HepG2 (cell line): ENCODE measurements around the gene TMEM266. TPM values are rescaled to one million over a fixed set of nuclear protein-coding genes. Genes with fewer than 3 reads are reported as not detected.

Experiments
- ATAC-seq: fragments of 200-7000 bp; cut with Tn5 transposase; 3 replicates; pipeline ENCODE4 v1.9.1; 2020; ENCODE audit warnings: mild to moderate bottlenecking, moderate library complexity
- BruUV-seq: library from RNA; stranded (reverse); fragments of 400-500 nt; replicated peaks from 2 replicates; lab custom pipeline; 2021; lab: Mats Ljungman, UMichigan
- CTCF ChIA-PET: fragments of 300-600 bp; formaldehyde crosslinking; extraction: SDS; loops from one replicate; lab custom pipeline; 2021; ENCODE audit warnings: low total read pairs, inconsistent platforms, low intra/inter-chr PET ratio; lab: Yijun Ruan, JAX
- POLR2A ChIA-PET: fragments of 350-600 bp; sonication (Branson Sonifier 250); formaldehyde crosslinking; loops from one replicate; lab custom pipeline; 2020; ENCODE audit warnings: antibody characterized with exemption, inconsistent platforms; lab: Yijun Ruan, JAX
- DNase-seq: peaks from one replicate; pipeline ENCODE4 v3.0.0-alpha.2; 2015; ENCODE audit warnings: low spot score
- FAIRE-seq: peaks from 3 replicates; lab custom pipeline; 2011; peaks lifted over from hg19 to GRCh38; lab: Jason Lieb, UNC
- H2AFZ ChIP-seq: one replicate; pipeline ENCODE4 v1.6.1; 2011; ENCODE audit warnings: low read length, inconsistent platforms
- H3K27ac ChIP-seq: fragments of 300-600 bp; 3 replicates; pipeline ENCODE4 v1.8.0; 2011; ENCODE audit warnings: mixed run types, mild to moderate bottlenecking, mixed read lengths, low read length, inconsistent platforms; ENCODE audit not compliant: insufficient read depth; ENCODE audit errors: extremely low read length
- H3K27me3 ChIP-seq, 2 experiments: fragments of 200-600 bp in 1 of 2; 2 replicates in 1 of 2; 3 replicates in 1 of 2; pipeline versions ENCODE4 v1.6.0 to v1.8.0; 2011; ENCODE audit warnings: low read length in 2 of 2, mild to moderate bottlenecking in 2 of 2, moderate library complexity in 2 of 2, inconsistent platforms in 1 of 2; ENCODE audit not compliant: insufficient read depth in 2 of 2, control insufficient read depth in 1 of 2
- H3K36me3 ChIP-seq, 2 experiments: fragments of 200-600 bp in 1 of 2; replicated peaks in 1 of 2; 2 replicates in 1 of 2; 3 replicates in 1 of 2; pipeline versions ENCODE4 v1.5.1 to v1.8.0; 2011; ENCODE audit warnings: low read length in 2 of 2, inconsistent platforms in 1 of 2; ENCODE audit not compliant: insufficient read depth in 2 of 2, control insufficient read depth in 1 of 2
- H3K4me1 ChIP-seq: 2 replicates; pipeline ENCODE4 v1.5.1; 2012; ENCODE audit warnings: low read length, inconsistent platforms; ENCODE audit not compliant: insufficient read depth
- H3K4me2 ChIP-seq: 2 replicates; pipeline ENCODE4 v1.6.0; 2011; ENCODE audit warnings: low read depth, low read length, inconsistent platforms
- H3K4me3 ChIP-seq, 3 experiments: fragments of 200-600 bp in 1 of 3; sonication (generic), shearing (Covaris generic) in 1 of 3; replicated peaks in 1 of 3; 2 replicates each; pipeline ENCODE4 v1.5.1; 2011 to 2016; ENCODE audit warnings: low read length in 3 of 3, inconsistent platforms in 2 of 3, low read depth in 2 of 3, mild to moderate bottlenecking in 2 of 3, control low read depth in 1 of 3, mixed read lengths in 1 of 3; ENCODE audit not compliant: insufficient read depth in 1 of 3
- H3K79me2 ChIP-seq: one replicate; pipeline ENCODE4 v1.6.1; 2011; ENCODE audit warnings: low read length, inconsistent platforms; ENCODE audit not compliant: insufficient read depth
- H3K9ac ChIP-seq: 2 replicates; pipeline ENCODE4 v1.6.0; 2011; ENCODE audit warnings: mild to moderate bottlenecking, low read depth, low read length, inconsistent platforms; ENCODE audit not compliant: insufficient read depth
- H3K9me3 ChIP-seq: 2 replicates; pipeline ENCODE4 v1.5.1; 2012; ENCODE audit warnings: mild to moderate bottlenecking, low read length
- H4K20me1 ChIP-seq: 2 replicates; pipeline ENCODE4 v1.6.0; 2011; ENCODE audit warnings: inconsistent platforms, mild to moderate bottlenecking, low read length, moderate library complexity; ENCODE audit not compliant: insufficient read depth
- FOXA1 ChIP-seq, 2 experiments: fragments of 450-650 bp in 1 of 2; sonication (generic) in 1 of 2; formaldehyde crosslinking in 1 of 2; IDR thresholded peaks; 2 replicates each; pipeline versions ENCODE4 v1.4.0 to v1.6.1; 2016 to 2020; ENCODE audit warnings: missing genetic modification reagents in 1 of 2
- HES4 ChIP-seq: sonication (generic); formaldehyde crosslinking; IDR thresholded peaks from 2 replicates; pipeline ENCODE4 v1.9.0; 2021; ENCODE audit warnings: mild to moderate bottlenecking, missing genetic modification reagents, borderline replicate concordance
- MEF2D ChIP-seq: sonication (generic); formaldehyde crosslinking; IDR thresholded peaks from 2 replicates; pipeline ENCODE4 v1.5.1; 2020; ENCODE audit warnings: mild to moderate bottlenecking, missing genetic modification reagents
- SIX1 ChIP-seq: sonication (generic); formaldehyde crosslinking; IDR thresholded peaks from 2 replicates; pipeline ENCODE4 v1.4.0; 2020; ENCODE audit warnings: missing genetic modification reagents, borderline replicate concordance
- SNAI1 ChIP-seq: sonication (generic); formaldehyde crosslinking; IDR thresholded peaks from 2 replicates; pipeline ENCODE4 v1.5.0; 2020; ENCODE audit warnings: mild to moderate bottlenecking, missing genetic modification reagents, borderline replicate concordance
- ZBTB8A ChIP-seq: sonication (generic); formaldehyde crosslinking; IDR thresholded peaks from 2 replicates; pipeline ENCODE4 v1.4.0; 2020; ENCODE audit warnings: mild to moderate bottlenecking, low read depth, missing genetic modification reagents, borderline replicate concordance
- WGBS: methylation state at CpG from one replicate; pipeline ENCODE4 v1.1.6; 2017; ENCODE audit warnings: low lambda C conversion rate; 5-methylcytosine and 5-hydroxymethylcytosine counted together
- in situ Hi-C: cut with HindIII; loops from 2 replicates; pipeline ENCODE4 v1.10.0; 2017; ENCODE audit warnings: low pct_unique_long_range_greater_than_20kb; ENCODE audit not compliant: extremely low pct_ligation_motif_present
- intact Hi-C: fragments of 100-400 bp; cut with micrococcal nuclease; formaldehyde crosslinking; loops from one replicate; pipeline ENCODE4 v1.10.0; 2022; ENCODE audit not compliant: unreplicated experiment
- polyA plus RNA-seq, 8 experiments: library from polyadenylated mRNA; depleted of rRNA in 3 of 8; stranded (reverse) in 7 of 8; unstranded in 1 of 8; fragments of >200 nt; fragmentation: Illumina TruSeq in 4 of 8; extraction: Trizol in 4 of 8; gene quantifications; 2 replicates each; pipeline versions ENCODE4 v1.2.1 to v1.2.3, GENCODE V29; 2011 to 2016; ENCODE audit warnings: low read depth in 4 of 8, missing spikeins in 1 of 8, mixed read lengths in 1 of 8; ENCODE audit not compliant: insufficient read depth in 1 of 8
- total RNA-seq, 5 experiments: library from RNA; depleted of rRNA; stranded (reverse); fragments of >200 nt; fragmentation: Illumina TruSeq; extraction: Trizol; gene quantifications; 2 replicates each; pipeline ENCODE4 v1.2.3, GENCODE V29; 2016; ENCODE audit warnings: low read depth in 1 of 5
- TF ChIP-seq, protein P1 (sequence below), 2 experiments: sonication (generic) in 1 of 2; formaldehyde crosslinking in 1 of 2; IDR thresholded peaks; 2 replicates each; pipeline versions ENCODE4 v1.4.0 to v1.6.1; 2016 to 2020; ENCODE audit warnings: borderline replicate concordance in 1 of 2, low read depth in 1 of 2, mild to moderate bottlenecking in 1 of 2, missing genetic modification reagents in 1 of 2
- TF ChIP-seq, protein P2 (sequence below): sonication (generic); formaldehyde crosslinking; IDR thresholded peaks from 2 replicates; pipeline ENCODE4 v1.8.0; 2022; ENCODE audit warnings: mild to moderate bottlenecking, missing genetic modification reagents, moderate library complexity
- TF ChIP-seq, protein P3 (sequence below): sonication (generic); formaldehyde crosslinking; IDR thresholded peaks from 2 replicates; pipeline ENCODE4 v1.8.1; 2023; ENCODE audit warnings: mild to moderate bottlenecking, missing genetic modification reagents
- TF ChIP-seq, protein P4 (sequence below): sonication (generic); formaldehyde crosslinking; IDR thresholded peaks from 2 replicates; pipeline ENCODE4 v1.5.1; 2020; ENCODE audit warnings: mild to moderate bottlenecking, missing genetic modification reagents, borderline replicate concordance
- TF ChIP-seq, protein P5 (sequence below): sonication (generic); formaldehyde crosslinking; IDR thresholded peaks from 2 replicates; pipeline ENCODE4 v1.8.0; 2022; ENCODE audit warnings: mild to moderate bottlenecking, missing genetic modification reagents; ENCODE audit not compliant: insufficient replicate concordance

The TMEM266 gene
- total and polyA plus RNA-seq, 2 of the 13 experiments (the other 11 are each of a cell fraction or from before 2014, with no cell fraction given): 0.04 TPM; not detected in 1

DNA sequence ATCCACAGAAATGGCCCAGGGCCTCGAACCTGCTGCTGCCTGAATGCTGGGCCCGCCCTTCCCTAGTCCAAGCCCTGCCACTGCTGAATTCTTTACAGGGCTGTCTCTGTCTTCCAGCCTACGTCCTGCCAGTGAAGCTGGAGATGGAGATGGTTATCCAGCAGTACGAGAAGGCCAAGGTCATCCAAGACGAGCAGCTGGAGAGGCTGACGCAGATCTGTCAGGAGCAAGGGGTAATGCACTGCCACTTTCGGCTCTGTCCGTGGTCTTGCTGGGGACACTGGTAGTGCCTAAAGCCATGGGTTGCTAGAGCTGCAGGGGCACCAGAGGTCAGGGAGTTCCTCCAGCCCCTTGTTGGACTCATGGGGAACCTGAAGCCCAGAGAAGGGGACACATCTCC, 115.7 kb downstream of the TMEM266 start:
- TF ChIP-seq ZBTB8A (CRISPR knock-in tag) (no peak), MEF2D (CRISPR knock-in tag) (no peak), FOXA1 (IDR thresholded peaks at IDR 0.05) (no peak), FOXA1 (CRISPR knock-in tag; IDR thresholded peaks at IDR 0.05) (no peak), SIX1 (CRISPR knock-in tag) (no peak), SNAI1 (no peak), HES4 (no peak)
- TF ChIP-seq, protein P1, sequence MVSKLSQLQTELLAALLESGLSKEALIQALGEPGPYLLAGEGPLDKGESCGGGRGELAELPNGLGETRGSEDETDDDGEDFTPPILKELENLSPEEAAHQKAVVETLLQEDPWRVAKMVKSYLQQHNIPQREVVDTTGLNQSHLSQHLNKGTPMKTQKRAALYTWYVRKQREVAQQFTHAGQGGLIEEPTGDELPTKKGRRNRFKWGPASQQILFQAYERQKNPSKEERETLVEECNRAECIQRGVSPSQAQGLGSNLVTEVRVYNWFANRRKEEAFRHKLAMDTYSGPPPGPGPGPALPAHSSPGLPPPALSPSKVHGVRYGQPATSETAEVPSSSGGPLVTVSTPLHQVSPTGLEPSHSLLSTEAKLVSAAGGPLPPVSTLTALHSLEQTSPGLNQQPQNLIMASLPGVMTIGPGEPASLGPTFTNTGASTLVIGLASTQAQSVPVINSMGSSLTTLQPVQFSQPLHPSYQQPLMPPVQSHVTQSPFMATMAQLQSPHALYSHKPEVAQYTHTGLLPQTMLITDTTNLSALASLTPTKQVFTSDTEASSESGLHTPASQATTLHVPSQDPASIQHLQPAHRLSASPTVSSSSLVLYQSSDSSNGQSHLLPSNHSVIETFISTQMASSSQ (IDR thresholded peaks at IDR 0.05; ENCODE audit: low read depth): no peak
- TF ChIP-seq, protein P1 (CRISPR knock-in tag; IDR thresholded peaks at IDR 0.05; ENCODE audit: borderline replicate concordance): no peak
- TF ChIP-seq, protein P2, sequence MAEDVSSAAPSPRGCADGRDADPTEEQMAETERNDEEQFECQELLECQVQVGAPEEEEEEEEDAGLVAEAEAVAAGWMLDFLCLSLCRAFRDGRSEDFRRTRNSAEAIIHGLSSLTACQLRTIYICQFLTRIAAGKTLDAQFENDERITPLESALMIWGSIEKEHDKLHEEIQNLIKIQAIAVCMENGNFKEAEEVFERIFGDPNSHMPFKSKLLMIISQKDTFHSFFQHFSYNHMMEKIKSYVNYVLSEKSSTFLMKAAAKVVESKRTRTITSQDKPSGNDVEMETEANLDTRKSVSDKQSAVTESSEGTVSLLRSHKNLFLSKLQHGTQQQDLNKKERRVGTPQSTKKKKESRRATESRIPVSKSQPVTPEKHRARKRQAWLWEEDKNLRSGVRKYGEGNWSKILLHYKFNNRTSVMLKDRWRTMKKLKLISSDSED (CRISPR knock-in tag): no peak
- TF ChIP-seq, protein P3, sequence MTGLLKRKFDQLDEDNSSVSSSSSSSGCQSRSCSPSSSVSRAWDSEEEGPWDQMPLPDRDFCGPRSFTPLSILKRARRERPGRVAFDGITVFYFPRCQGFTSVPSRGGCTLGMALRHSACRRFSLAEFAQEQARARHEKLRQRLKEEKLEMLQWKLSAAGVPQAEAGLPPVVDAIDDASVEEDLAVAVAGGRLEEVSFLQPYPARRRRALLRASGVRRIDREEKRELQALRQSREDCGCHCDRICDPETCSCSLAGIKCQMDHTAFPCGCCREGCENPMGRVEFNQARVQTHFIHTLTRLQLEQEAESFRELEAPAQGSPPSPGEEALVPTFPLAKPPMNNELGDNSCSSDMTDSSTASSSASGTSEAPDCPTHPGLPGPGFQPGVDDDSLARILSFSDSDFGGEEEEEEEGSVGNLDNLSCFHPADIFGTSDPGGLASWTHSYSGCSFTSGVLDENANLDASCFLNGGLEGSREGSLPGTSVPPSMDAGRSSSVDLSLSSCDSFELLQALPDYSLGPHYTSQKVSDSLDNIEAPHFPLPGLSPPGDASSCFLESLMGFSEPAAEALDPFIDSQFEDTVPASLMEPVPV (CRISPR knock-in tag): no peak
- TF ChIP-seq, protein P4, sequence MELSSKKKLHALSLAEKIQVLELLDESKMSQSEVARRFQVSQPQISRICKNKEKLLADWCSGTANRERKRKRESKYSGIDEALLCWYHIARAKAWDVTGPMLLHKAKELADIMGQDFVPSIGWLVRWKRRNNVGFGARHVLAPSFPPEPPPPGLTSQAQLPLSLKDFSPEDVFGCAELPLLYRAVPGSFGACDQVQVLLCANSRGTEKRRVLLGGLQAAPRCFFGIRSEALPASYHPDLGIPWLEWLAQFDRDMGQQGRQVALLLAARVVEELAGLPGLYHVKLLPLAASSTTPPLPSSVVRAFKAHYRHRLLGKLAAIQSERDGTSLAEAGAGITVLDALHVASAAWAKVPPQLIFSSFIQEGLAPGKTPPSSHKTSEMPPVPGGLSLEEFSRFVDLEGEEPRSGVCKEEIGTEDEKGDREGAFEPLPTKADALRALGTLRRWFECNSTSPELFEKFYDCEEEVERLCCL (CRISPR knock-in tag): no peak
- TF ChIP-seq, protein P5, sequence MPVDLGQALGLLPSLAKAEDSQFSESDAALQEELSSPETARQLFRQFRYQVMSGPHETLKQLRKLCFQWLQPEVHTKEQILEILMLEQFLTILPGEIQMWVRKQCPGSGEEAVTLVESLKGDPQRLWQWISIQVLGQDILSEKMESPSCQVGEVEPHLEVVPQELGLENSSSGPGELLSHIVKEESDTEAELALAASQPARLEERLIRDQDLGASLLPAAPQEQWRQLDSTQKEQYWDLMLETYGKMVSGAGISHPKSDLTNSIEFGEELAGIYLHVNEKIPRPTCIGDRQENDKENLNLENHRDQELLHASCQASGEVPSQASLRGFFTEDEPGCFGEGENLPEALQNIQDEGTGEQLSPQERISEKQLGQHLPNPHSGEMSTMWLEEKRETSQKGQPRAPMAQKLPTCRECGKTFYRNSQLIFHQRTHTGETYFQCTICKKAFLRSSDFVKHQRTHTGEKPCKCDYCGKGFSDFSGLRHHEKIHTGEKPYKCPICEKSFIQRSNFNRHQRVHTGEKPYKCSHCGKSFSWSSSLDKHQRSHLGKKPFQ (CRISPR knock-in tag): no peak
- Histone ChIP-seq H4K20me1 (no peaks in the 10 kb centered on the region), H3K79me2 (no peaks in the 10 kb centered on the region), H3K9ac (no peak overlapping the region), H2AFZ (no peak overlapping the region), H3K9me3 (no peaks in the 10 kb centered on the region), H3K4me1 (peaks cover 17% of the 10 kb centered on the region), H3K36me3 (no peaks in the 10 kb centered on the region), H3K27me3 (peaks cover 9 to 71% of the 10 kb centered on the region in 2 experiments), H3K4me3 (no peak overlapping the region), H3K4me2 (no peak overlapping the region), H3K27ac (no peak overlapping the region)
- in situ Hi-C loops: no loop called here
- intact Hi-C loops: no loop called here
- no CpG with 5 or more reads among the region's 8 CpGs for WGBS
- POLR2A ChIA-PET: interaction anchor here (0.6 kb wide), 1 partner anchor 161 kb away, joined by 4 read pairs; the partner anchor contains the start of gene ISL2
- DNase-seq (no peak), FAIRE-seq (no peak), ATAC-seq (no peak)
- no TSS peak for BruUV-seq
- CTCF ChIA-PET: no interaction called here
